Sciatic nerve (tissue), 2 donors: ENCODE results near the gene ARHGAP15. TPM values are rescaled to one million over a fixed set of nuclear protein-coding genes. Genes with fewer than 3 reads are reported as not detected.

Source experiments
- ATAC-seq: fragments of 200-7000 bp; cut with Tn5 transposase; one replicate; pipeline ENCODE4 v1.9.1; 2020; ENCODE audit warnings: mild to moderate bottlenecking, moderate library complexity
- DNase-seq: peaks from one replicate; pipeline ENCODE4 v3.0.0-alpha.2; 2020; ENCODE audit warnings: low spot score
- intact Hi-C: fragments of 100-400 bp; cut with DNase I; formaldehyde crosslinking; loops from one replicate; pipeline ENCODE4 v1.14.2; 2022
- total RNA-seq: library from RNA; stranded (reverse); fragmentation: NEBNext Ultra II Directional; extraction: Animal tissue kit (Norgen Biotek cat#: 25700); gene quantifications from one replicate; pipeline ENCODE4 v1.2.1, GENCODE V29; 2021
- donor health status: DM: no; HTN: no; CAD: no.
- donor health status: DM: no; HTN: no; CAD: no.

The ARHGAP15 gene
- total RNA-seq, 1 donor from 2014 or later: 119 TPM

GRCh38 chr2:143564419-143564818 is 435.2 kb downstream of the ARHGAP15 start:
- intact Hi-C loops: no loop called here
- ATAC-seq: no peak

GRCh38 chr2:143571747-143572146 is 442.5 kb downstream of the ARHGAP15 start:
- DNase-seq (no peak), ATAC-seq (no peak)
- intact Hi-C loops: no loop called here

More at GRCh38 chr2:143564419-143564818, 435.2 kb downstream of the ARHGAP15 start:
- DNase-seq: no peak

GRCh38 chr2:143572421-143572820 is 443.2 kb downstream of the ARHGAP15 start:
- intact Hi-C loops: no loop called here
- no peak for DNase-seq

GRCh38 chr2:143574069-143574468 is 444.9 kb downstream of the ARHGAP15 start:
- DNase-seq (no peak), ATAC-seq (no peak)
- intact Hi-C loops: no loop called here

More at GRCh38 chr2:143572421-143572820, 443.2 kb downstream of the ARHGAP15 start:
- ATAC-seq: no peak

- no peak for ATAC-seq
- DNase-seq: no peak
- intact Hi-C loops: no loop called here
Observed at GRCh38 chr2:143575340-143575739, 446.1 kb downstream of the ARHGAP15 start.

- DNase-seq: no peak
- intact Hi-C loops: no loop called here
- ATAC-seq: no peak
Observed at GRCh38 chr2:143577489-143577888, 448.3 kb downstream of the ARHGAP15 start.

GRCh38 chr2:143579456-143579855 is 450.2 kb downstream of the ARHGAP15 start:
- ATAC-seq (no peak), DNase-seq (no peak)
- intact Hi-C loops: no loop called here

GRCh38 chr2:143581134-143581533 is 451.9 kb downstream of the ARHGAP15 start:
- intact Hi-C loops: no loop called here
- ATAC-seq (no peak), DNase-seq (no peak)

- DNase-seq (no peak), ATAC-seq (peak; percentile 65)
- intact Hi-C loops: no loop called here
Observed at GRCh38 chr2:143582046-143582747, 453.0 kb downstream of the ARHGAP15 start.

- DNase-seq (no peak), ATAC-seq (no peak)
- intact Hi-C loops: no loop called here
Observed at GRCh38 chr2:143584936-143585335, 455.7 kb downstream of the ARHGAP15 start.

- no peak for DNase-seq
- no peak for ATAC-seq
- intact Hi-C loops: no loop called here
Observed at GRCh38 chr2:143586119-143586518, 456.9 kb downstream of the ARHGAP15 start.

- intact Hi-C loops: no loop called here
- DNase-seq (no peak), ATAC-seq (no peak)
Observed at GRCh38 chr2:143588746-143589145, 459.5 kb downstream of the ARHGAP15 start.

GRCh38 chr2:143594161-143594560 is 464.9 kb downstream of the ARHGAP15 start:
- ATAC-seq (no peak), DNase-seq (no peak)
- intact Hi-C loops: no loop called here

- no peak for ATAC-seq
- DNase-seq: no peak
- intact Hi-C loops: no loop called here
Observed at GRCh38 chr2:143594745-143595144, 465.5 kb downstream of the ARHGAP15 start.

- DNase-seq (no peak), ATAC-seq (no peak)
- intact Hi-C loops: no loop called here
Observed at GRCh38 chr2:143600116-143600515, 470.9 kb downstream of the ARHGAP15 start.

GRCh38 chr2:143601828-143602227 is 472.6 kb downstream of the ARHGAP15 start:
- ATAC-seq (no peak), DNase-seq (no peak)
- intact Hi-C loops: no loop called here

GRCh38 chr2:143603035-143603655 is 473.9 kb downstream of the ARHGAP15 start:
- intact Hi-C loops: no loop called here
- DNase-seq (no peak), ATAC-seq (no peak)

- DNase-seq: no peak
- intact Hi-C loops: no loop called here
- ATAC-seq: no peak
Observed at GRCh38 chr2:143603846-143604565, 474.8 kb downstream of the ARHGAP15 start.

- DNase-seq (no peak), ATAC-seq (no peak)
- intact Hi-C loops: no loop called here
Observed at GRCh38 chr2:143604566-143604959, 475.3 kb downstream of the ARHGAP15 start.
